ENCODE results near the gene CACNA1F. TPM values are rescaled to one million over a fixed set of nuclear protein-coding genes. Genes with fewer than 3 reads are reported as not detected.
A peak's percentile ranks its signal among the peaks of the same experiment; 100 is the strongest.

The CACNA1F gene
- total and polyA plus RNA-seq, 9 of the 15 experiments (the other 6 are each of a cell fraction or from before 2014, with no cell fraction given) = under 0.01 to 0.41 (median 0.03) TPM; not detected in 3

- TF ChIP-seq TSHZ1 (CRISPR knock-in tag; IDR thresholded peaks at IDR 0.05) (no peak), KLF6 (CRISPR knock-in tag; IDR thresholded peaks at IDR 0.05; ENCODE audit: borderline replicate concordance) (no peak), SMAD3 (CRISPR knock-in tag; conservative IDR thresholded peaks at IDR 0.05) (no peak), MECOM (CRISPR knock-in tag; IDR thresholded peaks at IDR 0.05) (no peak), SOX6 (IDR thresholded peaks at IDR 0.05) (no peak), MLX (CRISPR knock-in tag; conservative IDR thresholded peaks at IDR 0.05) (no peak), HDGF (IDR thresholded peaks at IDR 0.05) (no peak), CREB1 (IDR thresholded peaks at IDR 0.05) (no peak; the same call in 1 of the 2 replicates), CREB1 (CRISPR knock-in tag; IDR thresholded peaks at IDR 0.05) (peak; percentile 69; the same call in 1 of the 2 replicates), U2AF2 (optimal IDR thresholded peaks at IDR 0.05; ENCODE audit: low read depth, low read length) (no peak), NCOA2 (IDR thresholded peaks at IDR 0.05; ENCODE audit: partially characterized antibody in 2 of 2) (no peak), ZNF41 (CRISPR knock-in tag; conservative IDR thresholded peaks at IDR 0.05) (no peak), NR0B1 (IDR thresholded peaks at IDR 0.05; ENCODE audit: partially characterized antibody) (no peak), HNRNPLL (IDR thresholded peaks at IDR 0.05; ENCODE audit: low read depth, low read length, poor library complexity, severe bottlenecking) (peak; percentile 78), ZNF592 (IDR thresholded peaks at IDR 0.05) (peak; percentile 60; the same call in 1 of the 2 replicates)
Measured at GRCh38 chrX:49163555-49164419, 69.4 kb downstream of the CACNA1F start (continued).
